SU-DHL-6 (cell line): ENCODE results near the gene ERICH2.

Experiments used
- EZH2phosphoT487 ChIP-seq: fragments of 200-600 bp; sonication (generic), shearing (Covaris generic); conservative IDR thresholded peaks from 2 replicates; pipeline ENCODE4 v1.6.1; 2018; ENCODE audit warnings: mild to moderate bottlenecking, antibody characterized with exemption, low read length, moderate library complexity, mixed read lengths
- TF ChIP-seq, protein P1 (sequence below): fragments of 200-600 bp; sonication (generic); IDR thresholded peaks from one replicate; pipeline ENCODE4 v1.5.1; 2017; ENCODE audit warnings: antibody characterized with exemption, mild to moderate bottlenecking, low read length, moderate library complexity; ENCODE audit not compliant: insufficient read depth, poor library complexity, severe bottlenecking

DNA sequence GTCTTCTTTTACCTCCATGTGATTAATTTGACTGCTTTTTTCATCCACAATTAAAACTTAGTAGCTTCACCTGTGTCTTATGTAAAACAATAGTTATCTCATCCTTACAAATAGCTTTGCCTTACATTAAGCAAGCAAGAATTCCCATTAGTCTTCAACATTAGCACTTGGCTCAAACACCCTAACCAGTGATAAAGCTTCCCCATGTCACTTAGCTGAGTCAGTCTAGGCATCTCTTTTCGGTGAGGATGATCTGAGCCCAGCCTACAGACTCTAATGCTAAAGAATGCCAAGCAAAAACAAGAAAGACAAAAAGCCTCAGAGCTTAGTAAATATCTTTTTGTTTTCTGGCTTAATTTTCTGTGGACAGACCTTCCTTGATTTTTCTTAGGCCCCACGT is 72.6 kb downstream of the ERICH2 start:
- TF ChIP-seq, protein P1, sequence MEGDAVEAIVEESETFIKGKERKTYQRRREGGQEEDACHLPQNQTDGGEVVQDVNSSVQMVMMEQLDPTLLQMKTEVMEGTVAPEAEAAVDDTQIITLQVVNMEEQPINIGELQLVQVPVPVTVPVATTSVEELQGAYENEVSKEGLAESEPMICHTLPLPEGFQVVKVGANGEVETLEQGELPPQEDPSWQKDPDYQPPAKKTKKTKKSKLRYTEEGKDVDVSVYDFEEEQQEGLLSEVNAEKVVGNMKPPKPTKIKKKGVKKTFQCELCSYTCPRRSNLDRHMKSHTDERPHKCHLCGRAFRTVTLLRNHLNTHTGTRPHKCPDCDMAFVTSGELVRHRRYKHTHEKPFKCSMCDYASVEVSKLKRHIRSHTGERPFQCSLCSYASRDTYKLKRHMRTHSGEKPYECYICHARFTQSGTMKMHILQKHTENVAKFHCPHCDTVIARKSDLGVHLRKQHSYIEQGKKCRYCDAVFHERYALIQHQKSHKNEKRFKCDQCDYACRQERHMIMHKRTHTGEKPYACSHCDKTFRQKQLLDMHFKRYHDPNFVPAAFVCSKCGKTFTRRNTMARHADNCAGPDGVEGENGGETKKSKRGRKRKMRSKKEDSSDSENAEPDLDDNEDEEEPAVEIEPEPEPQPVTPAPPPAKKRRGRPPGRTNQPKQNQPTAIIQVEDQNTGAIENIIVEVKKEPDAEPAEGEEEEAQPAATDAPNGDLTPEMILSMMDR, result no peak
- TF ChIP-seq EZH2phosphoT487, result no peak
